Keratinocyte (primary cell): ENCODE results near the gene CELSR3. TPM values are rescaled to one million over a fixed set of nuclear protein-coding genes. Genes with fewer than 3 reads are reported as not detected.

Experiments
- DNase-seq: peaks from one replicate; pipeline ENCODE4 v3.0.0-alpha.2; 2011; ENCODE audit warnings: low read depth, missing footprints, low spot score
- FAIRE-seq: peaks from 2 replicates; lab custom pipeline; 2011; peaks lifted over from hg19 to GRCh38; lab: Jason Lieb, UNC
- H2AFZ ChIP-seq: 2 replicates; pipeline ENCODE4 v1.6.0; 2012; ENCODE audit warnings: low read length, control low read depth, inconsistent platforms; ENCODE audit not compliant: control insufficient read depth
- H3K27ac ChIP-seq: 2 replicates; pipeline ENCODE4 v1.5.1; 2011; ENCODE audit warnings: low read length; ENCODE audit not compliant: control insufficient read depth, insufficient read depth
- H3K27me3 ChIP-seq: 3 replicates; pipeline ENCODE4 v1.6.0; 2011; ENCODE audit warnings: low read length; ENCODE audit not compliant: control insufficient read depth, insufficient read depth; ENCODE audit errors: extremely low read depth
- H3K36me3 ChIP-seq, 2 experiments: 2 replicates in 1 of 2; 3 replicates in 1 of 2; pipeline ENCODE4 v1.5.1; 2011; ENCODE audit warnings: low read length in 2 of 2, mild to moderate bottlenecking in 1 of 2; ENCODE audit not compliant: control insufficient read depth in 2 of 2, insufficient read depth in 2 of 2; ENCODE audit errors: extremely low read depth in 1 of 2
- H3K4me1 ChIP-seq: 3 replicates; pipeline ENCODE4 v1.5.1; 2011; ENCODE audit warnings: low read length; ENCODE audit not compliant: control insufficient read depth, insufficient read depth; ENCODE audit errors: extremely low read depth
- H3K4me2 ChIP-seq: 3 replicates; pipeline ENCODE4 v1.6.0; 2011; ENCODE audit warnings: low read depth, low read length; ENCODE audit not compliant: control insufficient read depth, insufficient read depth; ENCODE audit errors: extremely low read depth
- H3K4me3 ChIP-seq, 3 experiments: fragments of 200-600 bp in 1 of 3; sonication (generic) in 1 of 3; 2 replicates in 2 of 3; 3 replicates in 1 of 3; pipeline ENCODE4 v1.5.1; 2011 to 2016; ENCODE audit warnings: low read length in 3 of 3, mild to moderate bottlenecking in 3 of 3, control low read depth in 2 of 3, inconsistent platforms in 1 of 3, low read depth in 1 of 3, mixed read lengths in 1 of 3, mixed run types in 1 of 3, moderate library complexity in 1 of 3; ENCODE audit not compliant: control insufficient read depth in 2 of 3, insufficient read depth in 2 of 3; ENCODE audit errors: extremely low read depth in 1 of 3
- H3K79me2 ChIP-seq: 2 replicates; pipeline ENCODE4 v1.6.0; 2012; ENCODE audit warnings: low read length; ENCODE audit not compliant: control insufficient read depth, insufficient read depth
- H3K9ac ChIP-seq: 3 replicates; pipeline ENCODE4 v1.6.0; 2011; ENCODE audit warnings: low read length; ENCODE audit not compliant: control insufficient read depth, insufficient read depth; ENCODE audit errors: extremely low read depth
- H3K9me1 ChIP-seq: 3 replicates; pipeline ENCODE4 v1.6.0; 2011; ENCODE audit warnings: low read length; ENCODE audit not compliant: control insufficient read depth, insufficient read depth; ENCODE audit errors: extremely low read depth
- H3K9me3 ChIP-seq: 2 replicates; pipeline ENCODE4 v1.5.1; 2012; ENCODE audit warnings: low read depth, low read length; ENCODE audit not compliant: control insufficient read depth
- H4K20me1 ChIP-seq: 3 replicates; pipeline ENCODE4 v1.6.0; 2011; ENCODE audit warnings: low read length; ENCODE audit not compliant: control insufficient read depth, insufficient read depth; ENCODE audit errors: extremely low read depth
- CTCF ChIP-seq, 3 experiments: IDR thresholded peaks in 1 of 3; conservative IDR thresholded peaks in 1 of 3; optimal IDR thresholded peaks in 1 of 3; 2 replicates in 2 of 3; 3 replicates in 1 of 3; pipeline versions ENCODE3 to v1.5.1; 2011; ENCODE audit warnings: low read length in 3 of 3, mild to moderate bottlenecking in 3 of 3, moderate library complexity in 2 of 3, control low read depth in 1 of 3, inconsistent platforms in 1 of 3; ENCODE audit not compliant: insufficient read depth in 2 of 3; ENCODE audit errors: extremely low read depth in 1 of 3
- EZH2 ChIP-seq: IDR thresholded peaks from one replicate; pipeline ENCODE4 v1.6.1; 2012; ENCODE audit warnings: inconsistent platforms, mild to moderate bottlenecking, low read length, moderate library complexity
- dilution Hi-C: fragments of 300-500 bp; cut with MboI; formaldehyde crosslinking; loops from one replicate; pipeline ENCODE4 v1.7.0; 2020; ENCODE audit warnings: low sequenced_read_pairs; ENCODE audit not compliant: extremely low pct_ligation_motif_present
- polyA plus RNA-seq, 5 experiments: library from polyadenylated mRNA; depleted of rRNA in 3 of 5; stranded (reverse) in 3 of 5; stranded (forward) in 1 of 5; unstranded in 1 of 5; fragments of >200 nt; gene quantifications; 1 replicate in 1 of 5; 2 replicates in 3 of 5; 3 replicates in 1 of 5; pipeline versions ENCODE4 v1.2.1 to v1.2.3, GENCODE V29; 2011 to 2012; ENCODE audit warnings: missing spikeins in 2 of 5, low read depth in 1 of 5, low replicate concordance in 1 of 5

CELSR3 gene
- polyA plus RNA-seq, 1 donor (not counting 4 experiments of a cell fraction or from before 2014, with no cell fraction given): 0.25 TPM

GRCh38 chr3:48681541-48681880 lies 18.8 kb upstream of the CELSR3 start:
- Histone ChIP-seq H3K79me2 (peaks cover 17% of the 10 kb centered on the region), H3K4me3 (no peak overlapping the region), H4K20me1 (no peaks in the 10 kb centered on the region), H3K4me1 (peaks cover 30% of the 10 kb centered on the region), H3K4me2 (no peak overlapping the region), H3K9me3 (no peaks in the 10 kb centered on the region), H3K9me1 (no peaks in the 10 kb centered on the region), H3K27me3 (no peaks in the 10 kb centered on the region), H3K36me3 (peaks cover 3 to 28% of the 10 kb centered on the region in 2 experiments), H3K9ac (no peak overlapping the region), H2AFZ (no peak overlapping the region), H3K27ac (no peak overlapping the region)
- no peak for DNase-seq
- dilution Hi-C loops: no loop called here
- no peak for FAIRE-seq
- no peak for TF ChIP-seq EZH2

- no peak overlapping the region for H2AFZ ChIP-seq
- H3K9ac ChIP-seq: no peak overlapping the region
- dilution Hi-C loops: no loop called here
- H3K27me3 ChIP-seq: no peaks in the 10 kb centered on the region
- H3K79me2 ChIP-seq: peaks cover 17% of the 10 kb centered on the region
- no peak for FAIRE-seq
- no peaks in the 10 kb centered on the region for H3K9me3 ChIP-seq
- no peak overlapping the region for H3K27ac ChIP-seq
- H3K9me1 ChIP-seq: no peaks in the 10 kb centered on the region
- H4K20me1 ChIP-seq: no peaks in the 10 kb centered on the region
- TF ChIP-seq EZH2 (no peak), CTCF (optimal IDR thresholded peaks at IDR 0.05 in 1 of 3, IDR thresholded peaks at IDR 0.05 in 1 of 3, conservative IDR thresholded peaks at IDR 0.05 in 1 of 3; ENCODE audit: extremely low read depth in 1 of 3, insufficient read depth in 2 of 3, low read length in 3 of 3) (no peak)
- H3K36me3 ChIP-seq: peaks cover 8 to 28% of the 10 kb centered on the region in 2 experiments
- H3K4me1 ChIP-seq: peaks cover 24% of the 10 kb centered on the region
- H3K4me2 ChIP-seq: no peak overlapping the region
- no peak overlapping the region for H3K4me3 ChIP-seq
- DNase-seq: no peak
These were observed 18.3 kb upstream of the CELSR3 start for GRCh38 chr3:48680811-48681540.
